AG08396 (cell line): ENCODE measurements around the gene SLC52A1.

Source experiments
- DNase-seq: peaks from one replicate; pipeline ENCODE4 v3.0.0; 2012; ENCODE audit warnings: low spot score, mixed read lengths

SLC52A1 gene

GRCh38 chr17:4987767-4988567 is 47.3 kb downstream of the SLC52A1 start:
- DNase-seq: peak; percentile 39

- DNase-seq: peak; percentile 84
Observed at GRCh38 chr17:4986951-4987766, 48.1 kb downstream of the SLC52A1 start, which contains the start of gene CAMTA2. TSS of gene CAMTA2 (minus strand) at chr17:4987675. CDS start at chr17:4986222, 1,453 bp downstream.

GRCh38 chr17:4986403-4986802 is 48.8 kb downstream of the SLC52A1 start:
- no peak for DNase-seq
